GM23338 (cell line): ENCODE data around the gene CDK16. TPM values are rescaled to one million over a fixed set of nuclear protein-coding genes. Genes with fewer than 3 reads are reported as not detected.

Experiments
- ATAC-seq: fragments of 200-7000 bp; cut with Tn5 transposase; 3 replicates; pipeline ENCODE4 v1.9.1; 2020
- DNase-seq: peaks from one replicate; pipeline ENCODE4 v3.0.0-alpha.2; 2015; ENCODE audit warnings: low spot score
- H2AFZ ChIP-seq: fragments of 200-600 bp; sonication (generic); 2 replicates; pipeline ENCODE4 v1.8.0; 2016; ENCODE audit warnings: antibody characterized with exemption, mild to moderate bottlenecking, moderate library complexity
- H3F3A ChIP-seq: fragments of 200-600 bp; sonication (generic); replicated peaks from 2 replicates; pipeline ENCODE4 v1.8.0; 2017; ENCODE audit warnings: antibody characterized with exemption, mixed run types, low read depth
- H3K27ac ChIP-seq: fragments of 200-600 bp; sonication (generic); 2 replicates; pipeline ENCODE4 v1.6.1; 2016; ENCODE audit warnings: low read depth
- H3K27me3 ChIP-seq: fragments of 200-600 bp; sonication (generic); 2 replicates; pipeline ENCODE4 v1.8.0; 2016; ENCODE audit warnings: mild to moderate bottlenecking, mixed run types, moderate library complexity; ENCODE audit not compliant: insufficient read depth
- H3K36me3 ChIP-seq: fragments of 200-600 bp; sonication (generic); 2 replicates; pipeline ENCODE4 v1.8.0; 2016; ENCODE audit warnings: mild to moderate bottlenecking; ENCODE audit not compliant: insufficient read depth
- H3K4me1 ChIP-seq: fragments of 200-600 bp; sonication (generic); 2 replicates; pipeline ENCODE4 v1.8.0; 2016; ENCODE audit warnings: mild to moderate bottlenecking, moderate library complexity; ENCODE audit not compliant: insufficient read depth
- H3K4me2 ChIP-seq: fragments of 200-600 bp; sonication (generic); 2 replicates; pipeline ENCODE4 v1.7.1; 2017; ENCODE audit warnings: mixed run types
- H3K4me3 ChIP-seq: fragments of 200-600 bp; sonication (generic); 2 replicates; pipeline ENCODE4 v1.6.1; 2016; ENCODE audit warnings: mixed run types
- H3K79me2 ChIP-seq: fragments of 200-600 bp; sonication (generic); replicated peaks from 2 replicates; pipeline ENCODE4 v1.8.0; 2017; ENCODE audit warnings: mild to moderate bottlenecking; ENCODE audit not compliant: insufficient read depth
- H3K9me2 ChIP-seq: fragments of 200-600 bp; sonication (generic); 2 replicates; pipeline ENCODE4 v1.8.0; 2017; ENCODE audit not compliant: insufficient read depth
- H4K20me1 ChIP-seq: fragments of 200-600 bp; sonication (generic); replicated peaks from 2 replicates; pipeline ENCODE4 v1.8.0; 2017; ENCODE audit warnings: mild to moderate bottlenecking; ENCODE audit not compliant: insufficient read depth
- H3K27ac Mint-ChIP-seq: 2 replicates; pipeline ENCODE4 v1.8.0; 2020; ENCODE audit warnings: inconsistent platforms, mild to moderate bottlenecking, moderate library complexity, mixed read lengths
- H3K27me3 Mint-ChIP-seq: 3 replicates; pipeline ENCODE4 v1.8.0; 2022; ENCODE audit warnings: low read depth, mild to moderate bottlenecking, moderate library complexity, mixed read lengths, inconsistent platforms; ENCODE audit not compliant: insufficient read depth, poor library complexity
- H3K36me3 Mint-ChIP-seq: 3 replicates; pipeline ENCODE4 v1.8.0; 2021; ENCODE audit warnings: low read depth, mild to moderate bottlenecking, inconsistent platforms, moderate library complexity, mixed read lengths
- H3K4me1 Mint-ChIP-seq: 3 replicates; pipeline ENCODE4 v1.8.0; 2020; ENCODE audit warnings: mild to moderate bottlenecking, inconsistent platforms, mixed read lengths
- H3K4me3 Mint-ChIP-seq: 3 replicates; pipeline ENCODE4 v1.8.0; 2021; ENCODE audit warnings: moderate library complexity, mild to moderate bottlenecking, inconsistent platforms, mixed read lengths
- H3K9me3 Mint-ChIP-seq: 3 replicates; pipeline ENCODE4 v1.8.0; 2020; ENCODE audit warnings: moderate library complexity, mild to moderate bottlenecking, inconsistent platforms, mixed read lengths
- CREB1 ChIP-seq: fragments of 250-450 bp; sonication (Bioruptor Pico); IDR thresholded peaks from 2 replicates; pipeline ENCODE4 v1.5.0; 2020; ENCODE audit warnings: low read depth, mild to moderate bottlenecking, moderate library complexity
- EZH2phosphoT487 ChIP-seq: fragments of 200-600 bp; sonication (generic); IDR thresholded peaks from one replicate; pipeline ENCODE4 v1.8.1; 2018; ENCODE audit warnings: antibody characterized with exemption; ENCODE audit not compliant: unreplicated experiment
- JUNB ChIP-seq: IDR thresholded peaks from one replicate; pipeline ENCODE4 v1.6.1; 2016; ENCODE audit warnings: antibody characterized with exemption; ENCODE audit not compliant: unreplicated experiment
- NANOG ChIP-seq: IDR thresholded peaks from 2 replicates; pipeline ENCODE4 v1.6.1; 2016; ENCODE audit warnings: antibody characterized with exemption, borderline replicate concordance
- POLR2AphosphoS5 ChIP-seq: IDR thresholded peaks from 2 replicates; pipeline ENCODE4 v1.6.1; 2016; ENCODE audit warnings: antibody characterized with exemption, low read depth
- ZNF114 ChIP-seq: fragments of 250-450 bp; sonication (Bioruptor Pico); IDR thresholded peaks from 2 replicates; pipeline ENCODE4 v1.5.0; 2020; ENCODE audit warnings: mild to moderate bottlenecking, moderate library complexity
- ZNF331 ChIP-seq: fragments of 250-450 bp; sonication (Bioruptor Pico); IDR thresholded peaks from 2 replicates; pipeline ENCODE4 v1.5.0; 2020; ENCODE audit warnings: low read depth, mild to moderate bottlenecking, moderate library complexity
- ZNF462 ChIP-seq: fragments of 250-450 bp; sonication (Bioruptor Pico); IDR thresholded peaks from 2 replicates; pipeline ENCODE4 v1.5.0; 2020; ENCODE audit warnings: mild to moderate bottlenecking, moderate library complexity
- polyA plus RNA-seq: library from polyadenylated mRNA; unstranded; fragments of >200 nt; fragmentation: Nextera tagmentation; extraction: Ambion mirVana; gene quantifications from 2 replicates; pipeline ENCODE4 v1.2.1, GENCODE V29; 2016
- total RNA-seq: library from RNA; depleted of rRNA; stranded (reverse); fragments of >200 nt; shearing (Covaris generic); gene quantifications from 2 replicates; pipeline ENCODE4 v1.2.3, GENCODE V29; 2014

CDK16 gene
- total and polyA plus RNA-seq, 2 experiments from 2014 or later = 58.9 to 158 TPM

- no peaks in the 10 kb centered on the region for H3K36me3 ChIP-seq
- no peaks in the 10 kb centered on the region for H3K9me2 ChIP-seq
- no peaks in the 10 kb centered on the region for H3K9me3 Mint-ChIP-seq
- H3K27ac Mint-ChIP-seq = no peak overlapping the region
- H3K36me3 Mint-ChIP-seq = peaks cover 62% of the 10 kb centered on the region
- H3K4me2 ChIP-seq = no peak overlapping the region
- no peak for TF ChIP-seq CREB1 (CRISPR knock-in tag)
- TF ChIP-seq NANOG = no peak
- no peak for TF ChIP-seq ZNF331
- no peak for TF ChIP-seq POLR2AphosphoS5
- TF ChIP-seq ZNF462 (CRISPR knock-in tag) = no peak
- no peak for ATAC-seq
- H3K27me3 Mint-ChIP-seq = peaks cover 8% of the 10 kb centered on the region
- H3K79me2 ChIP-seq = no peaks in the 10 kb centered on the region
- H2AFZ ChIP-seq = no peak overlapping the region
- no peaks in the 10 kb centered on the region for H3K27me3 ChIP-seq
- H4K20me1 ChIP-seq = no peaks in the 10 kb centered on the region
- H3K4me1 ChIP-seq = no peaks in the 10 kb centered on the region
- no peaks in the 10 kb centered on the region for H3F3A ChIP-seq
- H3K4me1 Mint-ChIP-seq = no peaks in the 10 kb centered on the region
- DNase-seq = no peak
- H3K27ac ChIP-seq = no peak overlapping the region
- H3K4me3 Mint-ChIP-seq = no peak overlapping the region
- no peak overlapping the region for H3K4me3 ChIP-seq
Measured at GRCh38 chrX:47245156-47245555, 26.7 kb downstream of the CDK16 start.

GRCh38 chrX:47247206-47247998 is 28.9 kb downstream of the CDK16 start:
- Mint-ChIP-seq H3K27ac (no peak overlapping the region), H3K27me3 (peaks cover 7% of the 10 kb centered on the region), H3K36me3 (peaks cover 47% of the 10 kb centered on the region), H3K4me3 (no peak overlapping the region), H3K9me3 (no peaks in the 10 kb centered on the region), H3K4me1 (no peaks in the 10 kb centered on the region)
- no peaks in the 10 kb centered on the region for H3K79me2 ChIP-seq
- H3K9me2 ChIP-seq = no peaks in the 10 kb centered on the region
- ATAC-seq (no peak), DNase-seq (no peak)
- H3K4me1 ChIP-seq = no peaks in the 10 kb centered on the region
- no peak overlapping the region for H3K4me3 ChIP-seq
- no peaks in the 10 kb centered on the region for H4K20me1 ChIP-seq
- H3F3A ChIP-seq = no peaks in the 10 kb centered on the region
- H3K36me3 ChIP-seq = no peaks in the 10 kb centered on the region
- no peaks in the 10 kb centered on the region for H3K27me3 ChIP-seq
- no peak overlapping the region for H2AFZ ChIP-seq
- H3K27ac ChIP-seq = no peak overlapping the region
- no peak overlapping the region for H3K4me2 ChIP-seq
- no peak for TF ChIP-seq EZH2phosphoT487
- no peak for TF ChIP-seq NANOG
- no peak for TF ChIP-seq JUNB
- no peak for TF ChIP-seq ZNF114 (CRISPR knock-in tag)
